ENCODE data around the gene KRT82. TPM values are rescaled to one million over a fixed set of nuclear protein-coding genes. Genes with fewer than 3 reads are reported as not detected.
"Not testable (repeated sequence)": the region's sequence is repeated elsewhere in the genome, so short reads cannot be mapped to it uniquely, and the experiment has no call there.

The KRT82 gene
- total RNA-seq, 1 experiment from 2014 or later = not detected

DNA sequence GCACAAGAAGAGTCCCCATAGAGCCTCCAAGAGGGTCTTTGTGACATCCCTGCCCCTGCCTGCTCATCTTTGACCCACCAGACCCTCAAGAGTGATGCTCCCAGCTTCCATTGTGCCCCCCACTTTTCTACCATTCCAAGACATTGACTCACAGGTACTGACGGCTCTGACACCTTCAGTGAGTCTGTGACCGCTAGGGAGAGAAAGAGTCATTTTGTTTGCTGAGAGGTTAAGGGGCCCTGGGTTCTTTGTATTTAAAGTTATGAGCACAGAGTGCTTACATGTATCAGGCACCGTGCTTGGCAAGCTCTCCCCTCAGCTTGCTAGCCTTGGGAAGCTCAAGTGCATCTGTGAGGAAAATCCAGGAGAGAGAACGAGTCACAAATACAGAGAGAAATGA, 7.1 kb upstream of the KRT82 start:
- no peak for DNase-seq (ENCODE audit: low read depth)

DNA sequence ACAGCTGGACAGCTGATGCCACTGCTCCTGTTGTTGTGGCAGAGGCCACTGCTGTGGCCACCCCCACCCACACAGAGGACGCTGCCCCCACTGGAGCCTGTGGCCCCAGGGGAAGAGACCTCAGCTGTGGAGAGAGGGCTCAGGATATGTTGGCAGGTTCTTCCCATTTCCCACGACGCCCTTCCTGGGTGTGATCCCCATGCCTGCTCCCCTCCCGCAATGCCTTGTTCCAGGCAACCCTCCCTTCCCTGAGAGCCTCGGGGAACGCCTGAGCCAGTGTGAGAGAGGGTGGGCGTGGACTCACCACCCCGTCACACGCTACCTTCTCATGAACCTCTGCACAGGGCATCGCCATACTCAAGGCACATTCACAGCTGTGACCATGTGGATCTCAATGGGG, 5.7 kb upstream of the KRT82 start:
- no peak for DNase-seq (ENCODE audit: low read depth)

DNA sequence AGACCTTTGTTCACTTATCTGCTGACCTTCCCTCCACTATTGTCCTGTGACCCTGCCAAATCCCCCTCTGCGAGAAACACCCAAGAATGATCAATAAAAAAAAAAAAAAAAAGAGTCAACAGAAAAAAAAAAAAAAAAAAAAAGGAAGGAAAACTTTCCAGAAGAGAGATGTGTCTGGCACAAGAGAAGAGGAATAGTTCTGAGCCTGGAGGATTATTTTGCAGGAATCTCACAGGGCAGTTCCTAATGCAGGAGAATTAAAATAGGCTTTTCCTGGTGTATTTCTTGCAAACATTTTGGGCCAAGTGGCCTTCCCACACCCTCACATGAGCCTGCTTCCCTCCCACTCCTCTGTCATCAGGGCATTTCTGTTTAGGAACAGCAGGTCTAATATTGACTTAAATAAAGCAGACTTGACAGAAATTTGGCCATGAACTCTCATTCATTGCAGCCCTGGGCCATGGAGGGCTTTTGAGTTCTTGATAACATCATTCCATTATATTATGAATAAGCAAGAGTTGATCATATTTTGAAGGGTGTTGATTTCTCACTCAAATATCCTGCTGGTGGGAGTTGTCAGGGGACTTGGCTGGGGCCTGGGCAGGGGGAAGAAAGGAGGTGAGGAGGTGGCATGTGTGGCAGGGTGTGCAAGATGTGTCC, 4.6 kb upstream of the KRT82 start:
- DNase-seq (ENCODE audit: low read depth) = not testable (repeated sequence)

DNA sequence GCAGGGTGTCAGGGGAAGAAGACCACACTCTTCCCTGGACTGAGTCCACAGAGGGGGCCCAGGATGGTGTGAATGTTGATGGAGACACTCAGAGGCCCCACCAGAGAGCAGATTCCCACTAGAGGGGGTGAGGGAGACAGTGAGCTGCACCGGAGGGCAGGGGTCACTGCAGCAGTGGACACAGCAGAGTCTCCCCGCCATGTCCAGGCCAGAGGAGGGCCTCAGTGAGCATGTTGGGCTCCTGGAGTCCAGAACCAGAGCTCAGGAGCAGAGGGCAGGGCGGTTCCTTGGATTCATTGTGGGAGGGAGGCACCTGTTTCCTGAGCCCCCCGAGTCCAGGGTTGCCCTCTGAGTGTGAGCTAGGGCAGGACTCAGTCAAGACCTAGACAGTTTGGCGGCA, 1.8 kb upstream of the KRT82 start:
- no peak for DNase-seq (ENCODE audit: low read depth)

DNA sequence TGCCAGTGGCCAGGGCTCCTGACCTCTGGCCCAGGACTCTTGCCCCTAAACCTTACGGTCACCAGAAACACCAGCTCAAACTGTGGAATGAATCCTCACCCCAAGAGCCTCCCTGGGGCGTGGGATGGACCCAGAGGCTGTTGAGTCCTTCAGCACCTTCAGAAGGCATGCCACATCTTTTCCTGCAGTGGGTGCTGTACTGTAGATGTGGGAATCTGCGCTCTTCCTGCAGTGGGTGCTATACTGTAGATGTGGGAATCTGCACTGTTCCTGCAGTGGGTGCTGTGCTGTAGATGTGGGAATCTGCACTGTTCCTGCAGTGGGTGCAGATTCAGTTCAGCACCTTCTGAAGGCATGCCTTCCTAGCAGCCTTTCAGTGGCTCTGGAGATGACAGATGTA, 1.2 kb downstream of the KRT82 start:
- no peak for DNase-seq (ENCODE audit: low read depth)

DNA sequence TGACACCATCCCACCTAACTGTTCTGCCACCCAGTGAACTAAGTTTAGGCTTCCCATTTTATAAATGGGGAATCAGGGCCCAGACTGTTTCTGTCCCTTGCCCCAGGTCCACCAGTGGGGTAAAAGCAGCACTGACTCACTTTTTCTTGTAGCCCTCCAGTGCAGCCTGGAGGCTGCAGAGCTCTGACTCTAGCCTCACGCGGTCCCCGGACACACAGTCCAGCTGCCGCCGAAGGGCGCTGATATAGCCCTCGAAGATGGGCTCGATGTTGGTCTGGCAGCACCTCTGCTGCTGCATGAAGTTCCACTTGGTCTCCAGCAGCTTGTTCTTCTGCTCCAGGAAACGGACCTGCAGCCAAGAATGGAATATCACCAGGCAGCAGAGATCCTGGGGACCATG, 2.6 kb downstream of the KRT82 start:
- DNase-seq (ENCODE audit: low read depth) = no peak

DNA sequence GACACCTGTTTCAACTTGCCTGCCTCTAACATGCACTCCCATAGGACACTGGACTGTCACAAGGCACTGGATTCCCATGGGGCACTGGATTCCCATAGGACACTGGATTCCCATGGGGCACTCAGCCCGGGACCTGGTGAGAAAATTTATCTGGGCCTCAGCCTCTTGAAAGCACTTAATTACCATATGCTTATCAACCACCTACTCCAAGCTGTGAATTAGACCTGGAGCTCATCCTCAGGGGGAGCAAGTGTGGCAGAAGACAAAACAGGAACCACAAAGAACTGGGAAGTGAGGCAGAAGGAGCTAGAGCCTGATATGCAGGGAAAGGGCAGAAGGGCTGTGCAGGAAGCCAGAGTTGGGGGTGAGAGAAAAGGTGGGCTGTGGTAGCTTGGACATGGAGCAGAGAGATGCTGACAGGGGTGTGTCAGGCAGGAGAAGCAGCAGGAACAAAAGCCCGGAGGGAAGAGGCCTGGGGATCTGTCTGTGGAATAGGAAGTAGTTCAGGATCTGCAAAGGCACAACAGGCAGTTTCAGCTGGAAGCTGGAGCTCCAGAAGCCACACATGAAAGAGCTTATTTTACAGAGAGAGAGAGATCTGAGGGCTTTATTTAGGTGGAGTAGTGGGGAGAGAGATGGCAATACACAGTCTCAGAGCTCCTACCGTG, 3.1 kb downstream of the KRT82 start:
- no peak for DNase-seq (ENCODE audit: low read depth)

DNA sequence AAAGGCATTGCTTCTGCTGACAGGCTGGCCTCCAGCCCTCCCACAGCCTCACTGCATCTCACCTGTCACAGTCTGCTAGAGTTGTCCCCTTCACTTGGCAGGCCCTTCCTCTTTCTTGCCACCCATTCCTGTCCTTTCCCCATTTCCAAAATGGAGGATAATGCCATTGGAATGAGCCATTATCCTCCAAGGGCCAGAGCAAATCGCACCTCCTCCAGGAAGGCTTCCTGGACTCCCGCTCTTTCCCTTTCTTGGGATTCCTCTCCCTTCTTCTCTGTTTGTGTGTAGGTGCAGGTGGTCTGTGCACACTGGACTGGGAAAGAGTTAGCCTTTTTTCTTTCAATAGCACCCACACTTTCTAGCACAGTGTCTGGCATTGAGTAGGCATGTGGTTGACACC, 3.8 kb downstream of the KRT82 start:
- no peak for DNase-seq (ENCODE audit: low read depth)

DNA sequence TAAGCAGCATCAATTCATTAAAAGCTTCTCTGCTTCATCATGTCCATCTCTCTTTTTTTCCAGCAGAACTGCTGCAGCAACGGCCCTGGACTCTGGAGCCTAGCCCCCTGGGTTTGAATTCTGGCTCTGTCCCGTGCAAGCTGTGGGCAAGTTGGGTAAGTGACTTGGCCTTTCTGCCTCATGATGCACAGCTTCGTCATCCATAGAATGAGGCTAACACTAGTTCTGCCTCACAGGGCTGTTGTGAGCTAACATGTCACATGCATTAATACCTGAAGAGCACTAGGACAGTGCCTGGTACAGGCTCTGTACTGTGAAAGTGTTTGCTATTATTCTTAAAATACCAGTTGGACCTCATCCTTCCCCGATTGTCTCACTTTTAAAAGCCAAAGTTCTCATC, 4.2 kb downstream of the KRT82 start:
- DNase-seq (ENCODE audit: low read depth) = no peak

DNA sequence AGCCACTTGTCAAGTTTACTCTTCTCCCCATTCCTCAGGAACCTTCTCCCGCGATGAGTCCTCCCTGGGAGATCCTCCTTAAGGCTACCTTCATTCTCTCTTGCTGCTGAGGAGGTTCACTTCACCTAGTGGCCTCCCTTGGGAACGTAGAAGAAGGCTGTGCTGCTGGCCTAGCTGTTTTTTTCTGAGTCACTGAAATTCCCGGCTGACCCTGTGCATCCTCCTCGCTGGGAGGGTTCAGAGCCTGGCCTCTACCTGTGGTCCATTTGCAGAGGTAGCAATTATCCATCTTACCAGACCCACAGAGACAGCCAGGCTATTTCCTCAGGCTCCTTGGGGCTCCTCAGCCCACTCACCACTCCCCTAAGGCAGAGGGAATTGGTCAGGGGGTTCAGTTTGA, 4.6 kb downstream of the KRT82 start:
- no peak for DNase-seq (ENCODE audit: low read depth)

DNA sequence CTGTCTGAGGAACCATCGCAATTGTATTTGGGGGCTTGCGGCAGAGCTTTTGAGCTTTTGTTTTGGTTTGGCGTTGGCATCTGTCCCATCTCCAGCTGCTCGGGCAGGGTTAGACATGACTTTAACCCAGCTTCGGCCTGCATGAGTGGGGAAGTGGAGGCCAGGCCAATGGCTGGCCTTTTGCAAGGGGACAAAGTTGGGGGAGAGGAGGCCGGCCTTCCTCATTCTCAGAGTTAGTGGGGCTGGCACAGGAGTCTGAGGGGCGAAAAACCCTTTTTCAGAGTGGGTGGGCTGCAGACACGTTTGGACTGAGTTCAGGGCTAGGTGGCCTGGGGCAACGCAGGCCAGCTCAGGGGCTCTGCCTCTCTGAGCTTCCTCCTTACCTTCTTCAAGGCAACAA, 5.2 kb downstream of the KRT82 start:
- no peak for DNase-seq (ENCODE audit: low read depth)

DNA sequence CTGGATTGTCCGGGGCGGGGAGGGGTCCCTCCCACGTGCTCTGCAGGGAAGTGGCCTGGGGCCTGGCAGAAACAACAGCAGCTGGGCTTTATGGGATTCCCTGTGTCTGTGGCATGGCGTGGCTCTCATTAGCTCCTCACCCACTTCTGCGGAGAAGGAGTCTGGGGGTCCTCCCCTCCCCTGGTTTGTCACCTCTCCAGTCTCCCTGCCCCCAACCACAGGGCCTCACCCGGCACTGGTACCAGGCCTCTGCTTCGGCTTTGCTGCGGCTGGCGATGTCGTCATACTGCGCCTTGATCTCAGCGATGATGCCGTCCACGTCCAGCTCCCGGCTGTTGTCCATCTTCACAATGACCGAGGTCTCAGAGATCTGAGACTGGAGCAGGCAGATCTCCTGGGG, 6.4 kb downstream of the KRT82 start:
- DNase-seq (ENCODE audit: low read depth) = no peak

DNA sequence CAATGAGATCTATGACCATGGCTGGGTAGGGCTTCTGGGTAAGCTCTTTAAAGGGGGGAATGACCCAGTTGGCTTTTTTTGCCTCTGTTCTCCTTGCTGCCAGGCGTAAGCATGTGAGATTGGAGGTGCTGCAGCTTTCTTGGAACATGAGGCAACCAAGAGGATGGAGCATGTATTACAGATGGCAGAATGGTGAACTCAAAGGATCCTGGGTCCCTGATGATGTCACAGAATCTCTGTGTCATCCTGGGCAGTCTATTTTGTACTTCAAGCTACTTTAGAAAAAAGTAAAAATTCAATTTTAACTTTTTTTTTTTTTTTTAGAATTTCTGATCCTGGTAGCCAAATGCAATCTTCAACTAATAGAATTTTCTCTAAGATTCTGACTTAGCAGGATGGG, 8.0 kb downstream of the KRT82 start:
- DNase-seq (ENCODE audit: low read depth) = peak; percentile 9

DNA sequence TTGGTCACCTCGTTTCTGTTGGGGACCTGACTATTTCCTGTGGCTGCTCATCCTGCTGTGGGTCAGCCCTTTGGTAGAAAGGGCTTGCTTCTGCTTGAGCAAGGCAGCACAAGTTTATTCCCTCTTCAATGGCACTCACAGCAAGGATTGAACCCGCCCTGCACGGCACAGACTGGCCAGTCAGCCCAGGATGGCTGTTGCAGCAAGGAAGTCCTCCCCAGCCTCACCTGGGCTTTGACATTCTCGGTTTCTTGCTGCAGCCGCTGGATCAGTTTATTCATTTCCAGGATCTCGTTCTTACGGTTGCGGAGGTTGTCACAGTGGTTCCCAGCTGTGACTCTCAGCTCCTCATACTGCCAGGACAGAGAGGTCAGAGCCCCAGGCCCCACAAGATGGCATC, 9.5 kb downstream of the KRT82 start:
- DNase-seq (ENCODE audit: low read depth) = no peak

DNA sequence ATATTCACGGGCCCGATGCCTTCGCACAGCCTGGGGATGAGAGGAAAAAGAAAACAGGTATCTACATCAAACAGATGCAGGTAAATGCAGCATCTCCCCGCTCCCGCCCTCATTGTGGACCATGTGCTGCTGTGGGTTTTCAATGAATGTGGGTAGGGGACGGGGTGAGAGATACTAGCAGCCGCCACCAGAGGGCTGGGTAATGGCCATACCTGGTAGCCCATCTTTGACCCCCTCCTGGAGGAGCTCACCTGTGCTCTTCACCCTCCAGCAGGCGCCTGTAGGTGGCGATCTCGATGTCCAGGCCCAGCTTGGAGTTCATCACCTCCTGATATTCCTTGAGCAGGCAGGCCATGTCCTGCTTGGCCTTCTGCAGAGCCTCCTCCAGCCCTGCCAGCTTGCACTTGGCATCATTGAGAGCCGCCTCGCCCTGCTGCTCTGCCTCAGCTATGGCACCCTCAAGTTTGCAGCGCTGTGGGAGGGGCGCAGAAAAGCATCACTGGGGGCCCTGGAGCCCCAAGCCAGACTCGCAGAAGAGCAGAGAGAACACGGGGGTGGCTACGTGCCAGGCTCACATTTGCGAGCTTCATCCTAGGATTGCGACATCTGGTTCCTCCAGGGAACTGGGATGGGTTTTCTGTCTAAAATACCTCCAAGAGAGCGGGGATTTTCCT, 10.2 kb downstream of the KRT82 start:
- DNase-seq (ENCODE audit: low read depth) = no peak

DNA sequence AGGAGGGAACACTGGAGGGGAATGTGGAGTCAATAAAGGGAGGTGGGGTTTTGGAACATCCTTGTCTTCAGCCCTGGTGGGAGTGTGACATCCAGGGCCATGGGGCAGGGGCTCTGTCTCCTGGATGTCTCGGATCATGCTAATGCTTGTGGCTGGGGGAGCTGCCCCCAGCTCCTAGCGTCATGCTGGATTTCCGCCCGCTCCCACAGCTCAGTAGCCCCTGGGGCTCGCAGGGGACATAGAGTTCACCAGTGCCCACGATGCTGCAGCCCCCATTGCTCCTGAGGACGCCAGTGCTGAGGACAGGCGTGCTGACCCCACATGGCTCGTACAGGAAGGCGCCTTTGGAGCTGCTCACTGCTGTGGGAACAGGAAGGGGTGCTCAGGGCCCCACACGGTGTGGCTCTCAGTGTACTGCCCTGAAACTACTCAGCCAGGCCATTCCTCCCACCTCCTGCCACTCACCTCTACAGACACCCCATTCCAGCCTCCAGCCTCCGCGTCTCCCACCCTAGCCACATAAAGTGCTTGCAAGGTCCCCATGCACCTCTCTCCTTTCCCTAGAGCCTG, 11.2 kb downstream of the KRT82 start:
- DNase-seq (ENCODE audit: low read depth) = no peak

DNA sequence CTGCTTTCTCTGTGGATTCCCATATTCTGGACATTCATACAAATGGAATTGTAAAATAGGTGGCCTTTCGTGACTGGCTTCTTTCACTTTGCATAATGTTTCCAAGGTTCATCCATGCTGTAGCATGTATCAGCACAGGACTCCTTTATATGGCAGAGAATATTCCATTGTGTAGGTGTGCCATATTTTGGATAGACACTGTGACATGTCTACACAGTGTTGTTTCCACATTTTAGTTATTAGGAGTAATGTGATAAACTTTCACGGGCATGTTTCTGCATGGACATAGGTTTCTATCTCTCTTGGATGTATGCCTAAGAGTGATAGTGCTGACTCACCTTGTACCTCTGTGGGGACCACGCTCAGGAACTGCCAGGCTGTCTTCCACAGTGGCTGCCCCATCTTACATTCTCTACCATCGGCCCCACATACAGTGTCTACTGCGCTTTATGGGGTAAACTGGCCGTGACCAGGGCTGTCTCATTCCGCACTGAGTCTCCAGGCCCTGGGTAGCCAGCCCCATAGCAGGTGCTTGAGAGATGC, 13.6 kb downstream of the KRT82 start:
- no peak for DNase-seq (ENCODE audit: low read depth)

DNA sequence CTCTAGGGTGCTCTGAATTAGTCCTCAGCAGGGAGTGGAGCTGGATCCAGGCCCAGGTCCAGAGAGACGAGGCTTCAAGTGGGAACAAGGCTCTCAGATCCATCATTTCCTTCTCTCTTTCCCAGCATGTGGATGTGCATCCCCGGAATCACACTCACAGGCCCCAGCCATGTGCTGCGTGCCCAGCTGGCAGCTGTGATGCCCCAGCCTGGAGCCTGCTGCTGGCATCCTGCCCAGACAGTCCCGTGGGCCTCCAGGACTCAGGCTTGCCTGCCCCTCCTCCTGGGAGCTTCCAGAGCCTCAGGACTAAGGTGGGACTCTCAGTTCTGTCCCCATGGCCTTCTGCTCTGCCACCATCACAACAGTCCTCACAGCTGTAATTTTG, 14.5 kb downstream of the KRT82 start:
- peak; percentile 78 for DNase-seq (ENCODE audit: low read depth)

DNA sequence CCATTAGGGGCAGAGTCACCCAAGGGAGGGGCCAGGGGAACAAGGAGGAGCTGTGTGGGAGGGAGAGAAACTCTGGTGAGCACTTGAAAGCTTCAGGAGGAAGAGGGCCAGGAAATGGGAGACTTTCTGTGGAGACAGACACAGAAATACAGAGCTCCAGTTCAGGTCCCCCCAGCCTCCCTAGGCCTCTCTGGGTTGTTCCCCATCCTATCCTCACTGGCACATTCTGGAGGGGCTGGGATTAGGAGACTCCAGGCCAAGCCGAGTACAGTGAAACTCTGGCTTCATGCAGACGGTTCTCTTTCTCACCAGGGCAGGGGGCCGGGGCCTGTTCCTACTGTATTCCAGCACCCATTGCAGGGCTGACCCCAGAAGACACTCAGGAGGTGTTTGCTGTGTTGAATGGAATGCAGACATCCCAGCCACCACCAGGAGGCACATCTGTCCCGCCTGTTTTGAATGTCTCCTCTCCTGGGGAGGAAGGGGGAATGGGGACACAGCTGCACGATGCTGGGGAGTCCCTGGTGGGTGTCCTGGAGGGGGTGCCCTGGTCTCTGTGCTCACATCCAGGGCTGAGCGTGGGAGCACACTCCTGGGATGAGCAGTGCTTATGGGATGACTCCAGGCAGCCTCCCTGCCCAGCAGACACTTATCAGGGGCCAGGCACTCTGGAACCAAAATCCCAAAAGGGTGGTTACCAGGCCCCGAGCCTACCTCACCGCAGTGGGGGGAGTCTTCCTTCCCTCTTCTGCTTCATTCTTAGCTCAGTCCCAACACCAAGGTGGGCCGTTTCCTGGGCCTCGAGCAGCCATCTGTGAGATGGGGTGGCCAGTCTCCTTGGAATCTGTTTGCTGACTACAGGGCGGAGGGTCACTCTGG, 15.2 kb downstream of the KRT82 start:
- DNase-seq (ENCODE audit: low read depth) = peak; percentile 24

DNA sequence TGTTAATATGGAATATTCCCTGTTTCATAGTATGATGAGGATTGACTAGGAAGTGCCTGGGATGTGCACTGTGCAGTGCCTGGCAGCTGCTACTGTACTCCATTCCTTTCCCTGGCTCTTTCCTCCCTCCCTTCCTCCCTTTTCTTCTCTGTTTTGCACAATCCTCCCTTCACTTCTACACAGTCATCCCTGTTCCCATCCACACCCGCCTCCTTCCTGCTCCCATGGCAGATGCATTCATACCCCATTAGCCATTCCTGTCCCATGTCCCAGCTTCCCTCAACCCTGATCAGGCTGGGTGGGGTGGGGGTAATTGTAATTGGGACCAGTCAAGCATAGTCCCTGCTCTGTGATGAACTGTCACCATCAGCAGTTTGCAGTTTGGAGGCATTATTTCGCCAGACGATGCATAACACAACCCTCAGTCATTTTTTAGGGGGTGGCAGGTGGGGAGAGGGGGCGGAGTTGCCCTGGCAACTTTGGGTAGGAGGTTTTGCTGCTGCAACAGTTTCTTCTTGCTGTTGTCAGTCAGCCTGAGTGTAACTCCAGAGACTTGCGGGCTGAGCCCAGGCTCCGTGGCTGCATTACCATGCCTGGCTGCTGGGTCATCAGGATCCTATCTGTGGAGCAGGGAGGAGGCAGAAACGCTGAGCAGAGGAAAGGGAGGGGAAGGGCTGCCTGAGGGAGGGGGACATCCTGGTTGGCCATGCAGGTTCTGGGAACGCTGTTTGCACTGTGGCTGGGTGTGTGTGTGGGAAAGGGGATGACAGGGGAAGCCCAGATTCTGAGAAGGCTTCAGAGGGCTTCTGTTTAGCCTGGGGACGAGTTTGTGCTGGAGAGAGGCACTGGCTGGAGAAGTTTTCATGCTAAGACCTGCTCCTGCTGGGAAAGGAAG, 16.6 kb downstream of the KRT82 start:
- DNase-seq (ENCODE audit: low read depth) = peak; percentile 51

All from LHCN-M2 (cell line).